Right lobe of liver (tissue), 6 donors: ENCODE data around the gene LRP1. TPM values are rescaled to one million over a fixed set of nuclear protein-coding genes. Genes with fewer than 3 reads are reported as not detected.

Experiments
- ATAC-seq, 4 donors: fragments of 200-7000 bp; cut with Tn5 transposase; one replicate each; pipeline ENCODE4 v1.9.1; 2020; ENCODE audit warnings: mild to moderate bottlenecking in 4 of 4, moderate library complexity in 4 of 4
- DNase-seq, 3 donors: peaks; one replicate each; pipeline ENCODE4 v3.0.0-alpha.2; 2020
- H3K27ac ChIP-seq, 3 donors: fragments of 200-600 bp; one replicate each; pipeline ENCODE4 v1.8.0; 2022
- H3K27me3 ChIP-seq, 2 donors: fragments of 200-600 bp; one replicate each; pipeline ENCODE4 v1.8.0; 2022
- H3K36me3 ChIP-seq, 4 donors: fragments of 200-600 bp; sonication (generic) in 1 of 4; one replicate each; pipeline versions ENCODE4 v1.5.1 to v1.8.0; 2017 to 2022; ENCODE audit warnings: control low read depth in 1 of 4
- H3K4me1 ChIP-seq, 4 donors: fragments of 200-600 bp; sonication (generic) in 1 of 4; one replicate each; pipeline versions ENCODE4 v1.5.1 to v1.8.0; 2017 to 2022; ENCODE audit warnings: control low read depth in 1 of 4
- H3K4me3 ChIP-seq, 3 donors: fragments of 200-600 bp; one replicate each; pipeline ENCODE4 v1.8.0; 2022
- H3K9me3 ChIP-seq, 4 donors: fragments of 200-600 bp; sonication (generic) in 1 of 4; one replicate each; pipeline versions ENCODE4 v1.5.1 to v1.8.0; 2017 to 2022; ENCODE audit warnings: control low read depth in 1 of 4
- CTCF ChIP-seq, 4 donors: fragments of 200-600 bp in 3 of 4; fragments of 450-650 bp in 1 of 4; IDR thresholded peaks; one replicate each; pipeline versions ENCODE4 v1.5.1 to v1.8.0; 2016 to 2022; ENCODE audit warnings: antibody characterized with exemption in 4 of 4, mild to moderate bottlenecking in 2 of 4
- POLR2A ChIP-seq: fragments of 450-650 bp; IDR thresholded peaks from one replicate; pipeline ENCODE4 v1.6.1; 2017; ENCODE audit warnings: antibody characterized with exemption, mild to moderate bottlenecking
- WGBS: methylation state at CpG from one replicate; pipeline ENCODE4 v1.1.6; 2018; ENCODE audit warnings: low coverage, low lambda C conversion rate; ENCODE audit not compliant: insufficient coverage; ENCODE audit errors: missing lambda C conversion rate; 5-methylcytosine and 5-hydroxymethylcytosine counted together
- intact Hi-C, 2 donors: fragments of 100-400 bp; cut with DNase I; formaldehyde crosslinking; loops; one replicate each; pipeline versions ENCODE4 v1.11.2 to v1.14.1; 2022
- total RNA-seq, 6 experiments: library from RNA; depleted of rRNA in 2 of 6; stranded (reverse); fragments of >200 nt in 2 of 6; fragmentation: NEBNext Ultra II Directional in 3 of 6; extraction: Animal tissue kit (Norgen Biotek cat#: 25700) in 3 of 6; gene quantifications; one replicate each; pipeline versions ENCODE4 v1.1.0 to v1.2.4, GENCODE V29; 2016 to 2023
- donor health status: DM: no; HTN: yes; CAD: no.
- donor health status: DM: no; HTN: no; CAD: no.
- donor health status: DM: no; HTN: no; CAD: no.
- donor health status: DM: no; HTN: yes; CAD: no.
- donor health status: DM: no; HTN: yes; CAD: no.

Gene LRP1
- total RNA-seq, 6 experiments from 2014 or later: 268 to 387 (median 301) TPM

DNA sequence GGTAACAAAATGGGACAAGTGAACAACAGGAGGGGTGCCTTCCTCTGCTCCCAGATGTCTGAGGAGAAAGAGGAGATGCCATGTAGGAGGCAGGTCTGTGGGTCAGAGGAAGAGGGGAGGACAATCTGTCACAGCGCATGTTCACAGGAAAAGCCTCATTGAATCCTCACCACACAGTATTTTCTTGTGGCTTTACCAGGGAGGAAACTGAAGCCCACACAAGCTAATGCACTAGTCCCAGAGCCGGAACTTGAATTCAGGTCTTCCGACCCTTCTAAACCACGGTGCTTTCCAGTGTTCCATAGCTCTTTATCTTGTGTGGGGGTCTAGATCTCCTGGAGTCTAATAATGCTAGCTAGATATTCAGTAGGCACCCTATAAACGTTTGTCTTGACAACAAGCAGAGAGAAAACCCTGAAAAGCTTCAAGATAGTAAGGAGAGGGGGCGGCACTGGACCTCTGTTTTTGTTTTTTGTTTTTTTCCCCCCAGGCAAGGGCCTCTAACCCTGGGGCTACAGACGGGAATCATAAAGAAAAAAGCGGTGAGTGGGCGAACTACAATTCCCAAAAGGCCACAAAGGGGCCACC is 100.9 kb downstream of the LRP1 start:
- no peak for TF ChIP-seq POLR2A
- TF ChIP-seq CTCF (IDR thresholded peaks at IDR 0.05): no peak
- Histone ChIP-seq H3K4me3 (peak overlapping the region; percentile 58 to 63 (median 60)), H3K27ac (peak overlapping the region; percentile 89 to 91 (median 91)), H3K27me3 (peaks cover 0 to 12% of the 10 kb centered on the region in 2 donors), H3K36me3 (peaks cover 0 to 25% (median 12%) of the 10 kb centered on the region in 4 donors), H3K9me3 (no peaks in the 10 kb centered on the region), H3K4me1 (peaks cover 0 to 42% (median 18%) of the 10 kb centered on the region in 4 donors)
- ATAC-seq (no peak), DNase-seq (no peak)
- intact Hi-C loops: no loop called here
- under 1% methylated on average over 9 of the region's 9 CpGs for WGBS

DNA sequence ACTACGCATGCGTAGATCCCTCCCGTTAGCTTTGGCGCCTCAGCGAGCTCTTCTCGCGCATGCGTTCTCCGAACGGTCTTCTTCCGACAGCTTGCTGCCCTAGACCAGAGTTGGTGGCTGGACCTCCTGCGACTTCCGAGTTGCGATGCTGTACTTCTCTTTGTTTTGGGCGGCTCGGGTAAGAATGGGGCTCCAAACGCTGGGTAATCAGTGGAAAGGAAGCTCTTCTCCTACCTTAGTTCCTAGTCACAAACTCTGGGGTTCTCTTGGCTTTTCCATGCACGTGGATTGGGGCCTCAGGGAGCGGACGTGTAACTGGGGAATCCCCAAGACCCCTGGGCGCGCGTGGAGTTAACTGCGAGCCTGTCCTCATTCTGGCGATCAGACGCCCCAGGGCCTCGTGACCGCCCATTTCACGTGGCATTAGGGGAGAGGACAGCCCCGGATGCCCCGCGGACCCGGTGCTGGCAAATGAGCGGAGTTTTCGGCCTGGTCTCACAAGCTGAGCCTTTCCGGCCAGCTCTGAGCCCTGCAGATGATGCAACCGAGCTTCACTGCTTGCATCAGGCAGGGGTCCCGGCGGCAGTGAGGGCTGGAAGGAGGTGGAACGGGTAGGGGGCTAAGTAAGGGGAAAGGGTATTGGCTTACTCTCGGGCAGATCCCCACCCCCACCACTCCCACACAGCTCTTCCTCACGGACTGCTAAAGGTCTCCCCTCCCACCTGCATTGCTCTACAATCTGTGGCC is 101.5 kb downstream of the LRP1 start, which contains the start of gene SHMT2:
Gene SHMT2, plus strand, starts transcription at position 78 of the 747 bp plus-strand sequence. Its CDS starts 68 bp downstream, at position 146.
- H3K27me3 ChIP-seq: peaks cover 0 to 12% of the 10 kb centered on the region in 2 donors
- ATAC-seq (peak; percentile 63 to 79 (median 72)), DNase-seq (peak; percentile 95 to 96 (median 95))
- TF ChIP-seq POLR2A (peak; percentile 87), CTCF (IDR thresholded peaks at IDR 0.05) (no peak)
- peaks cover 0 to 49% (median 21%) of the 10 kb centered on the region in 4 donors for H3K4me1 ChIP-seq
- intact Hi-C loops: no loop called here
- peak within 1 kb of the TSS; percentile 89 to 91 (median 91) for H3K27ac ChIP-seq
- peaks cover 0 to 31% (median 15%) of the 10 kb centered on the region in 4 donors for H3K36me3 ChIP-seq
- H3K4me3 ChIP-seq: peak within 1 kb of the TSS; percentile 58 to 63 (median 60)
- no peaks in the 10 kb centered on the region for H3K9me3 ChIP-seq
- under 1% methylated on average over 31 of the region's 42 CpGs for WGBS

DNA sequence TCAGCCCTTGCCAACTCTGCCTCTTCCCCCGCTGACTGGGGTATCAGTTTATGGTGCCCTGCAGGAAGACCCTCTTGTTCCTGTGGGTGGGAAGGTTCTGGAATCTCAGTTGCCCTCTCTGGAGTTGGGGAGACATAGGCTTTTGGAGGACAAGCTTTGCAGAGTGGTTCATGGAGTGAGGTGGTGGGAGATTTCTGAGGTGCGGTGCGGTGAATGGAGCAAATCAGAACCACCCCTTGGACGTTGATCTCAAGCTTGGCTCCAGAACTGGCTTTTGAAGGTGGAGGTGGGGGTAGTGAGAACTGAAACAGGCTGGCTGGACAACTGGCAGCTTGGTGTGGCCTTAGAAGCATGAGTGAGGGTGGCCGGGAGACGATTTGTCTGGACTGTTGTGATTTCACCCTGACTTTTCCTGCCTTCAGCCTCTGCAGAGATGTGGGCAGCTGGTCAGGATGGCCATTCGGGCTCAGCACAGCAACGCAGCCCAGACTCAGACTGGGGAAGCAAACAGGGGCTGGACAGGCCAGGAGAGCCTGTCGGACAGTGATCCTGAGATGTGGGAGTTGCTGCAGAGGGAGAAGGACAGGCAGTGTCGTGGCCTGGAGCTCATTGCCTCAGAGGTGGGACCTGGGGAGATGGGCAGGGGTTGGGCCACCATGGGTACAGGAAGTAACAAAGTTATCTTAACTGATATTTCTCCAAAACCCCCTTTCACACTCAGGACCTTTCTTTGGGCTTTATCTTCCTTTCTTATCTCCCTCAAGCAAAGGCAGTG is 102.3 kb downstream of the LRP1 start:
- intact Hi-C loops: no loop called here

More for the DNA sequence above, 102.3 kb downstream of the LRP1 start:
- H3K36me3 ChIP-seq: peaks cover 0 to 31% (median 15%) of the 10 kb centered on the region in 4 donors
- ATAC-seq (peak; percentile 3 to 69 (median 60)), DNase-seq (peak in 1 of 3 donors; percentile 87)
- peaks cover 0 to 54% (median 23%) of the 10 kb centered on the region in 4 donors for H3K4me1 ChIP-seq
- H3K27me3 ChIP-seq: peaks cover 0 to 4% of the 10 kb centered on the region in 2 donors
- 15% methylated on average over 6 of the region's 10 CpGs for WGBS
- TF ChIP-seq POLR2A (no peak), CTCF (IDR thresholded peaks at IDR 0.05) (no peak)
- peak overlapping the region; percentile 58 to 63 (median 60) for H3K4me3 ChIP-seq
- peak overlapping the region; percentile 89 to 91 (median 91) for H3K27ac ChIP-seq
- no peaks in the 10 kb centered on the region for H3K9me3 ChIP-seq
